ENCODE measurements around the gene TUBA3E. TPM values are rescaled to one million over a fixed set of nuclear protein-coding genes. Genes with fewer than 3 reads are reported as not detected.

TUBA3E gene
- total RNA-seq, 1 donor from 2014 or later = not detected

Other genes starting within 250 kb of the TUBA3E start
- 0.24 to 0.37 TPM (median 0.31 TPM) in 3 replicates for gene RAB6C, start 218.8 kb downstream of the TUBA3E start, total RNA-seq
- gene POTEF, start 69.2 kb downstream of the TUBA3E start, total RNA-seq = 8.4 TPM in 2 of 3 replicates, not detected in the other
- gene CCDC74B, start 53.3 kb downstream of the TUBA3E start, total RNA-seq = 1.0 to 3.0 TPM (median 1.2 TPM) in 3 replicates
- 50.7 to 67.1 TPM (median 58.3 TPM) in 3 replicates for gene SMPD4, start 16.8 kb downstream of the TUBA3E start, total RNA-seq
- 255 to 269 TPM (median 260 TPM) in 3 replicates for gene MZT2B, start 16.2 kb downstream of the TUBA3E start, total RNA-seq
- 43.5 to 50.1 TPM (median 48.4 TPM) in 3 replicates for gene IMP4, start 144.5 kb upstream of the TUBA3E start, total RNA-seq
- gene PTPN18, start 157.6 kb upstream of the TUBA3E start, total RNA-seq = 24.0 to 31.9 TPM (median 26.0 TPM) in 3 replicates